Measurements from ENCODE around the gene RPL5.

- TF ChIP-seq EP300 (IDR thresholded peaks at IDR 0.05): no peak
- TF ChIP-seq CTCF (IDR thresholded peaks at IDR 0.05): no peak
- no peak for TF ChIP-seq POLR2A (IDR thresholded peaks at IDR 0.05; ENCODE audit: low read depth)
- TF ChIP-seq POLR2AphosphoS5 (IDR thresholded peaks at IDR 0.05): no peak
Observed at GRCh38 chr1:92859400-92860039, 27.7 kb downstream of the RPL5 start.
